DND-41 (cell line): Measurements from ENCODE around the gene SEMA3E.
"Not testable (repeated sequence)": the region's sequence is repeated elsewhere in the genome, so short reads cannot be mapped to it uniquely, and the experiment has no call there.

Experiments
- ATAC-seq: fragments of 200-7000 bp; cut with Tn5 transposase; 3 replicates; pipeline ENCODE4 v1.9.1; 2021; ENCODE audit warnings: low read depth; ENCODE audit not compliant: insufficient read depth
- DNase-seq: peaks from one replicate; pipeline ENCODE4 v3.0.0-alpha.2; 2020
- H2AFZ ChIP-seq: 2 replicates; pipeline ENCODE4 v1.6.0; 2012; ENCODE audit warnings: low read depth, low read length
- H3K27ac ChIP-seq: 2 replicates; pipeline ENCODE4 v1.5.1; 2012; ENCODE audit warnings: low read length, inconsistent platforms
- H3K27me3 ChIP-seq: fragments of 200-600 bp; sonication (generic); 2 replicates; pipeline ENCODE4 v1.6.0; 2012; ENCODE audit warnings: low read length, mild to moderate bottlenecking, inconsistent platforms; ENCODE audit not compliant: insufficient read depth, poor library complexity
- H3K36me3 ChIP-seq: 2 replicates; pipeline ENCODE4 v1.5.1; 2012; ENCODE audit warnings: low read length, inconsistent platforms; ENCODE audit not compliant: insufficient read depth
- H3K4me1 ChIP-seq: 2 replicates; pipeline ENCODE4 v1.5.1; 2012; ENCODE audit warnings: mild to moderate bottlenecking, low read length; ENCODE audit not compliant: insufficient read depth
- H3K4me2 ChIP-seq: 2 replicates; pipeline ENCODE4 v1.6.0; 2012; ENCODE audit warnings: mild to moderate bottlenecking, moderate library complexity, low read length, inconsistent platforms; ENCODE audit not compliant: insufficient read depth
- H3K4me3 ChIP-seq, 2 experiments: fragments of 200-600 bp in 1 of 2; shearing (Covaris generic) in 1 of 2; 2 replicates each; pipeline ENCODE4 v1.5.1; 2012 to 2016; ENCODE audit warnings: inconsistent platforms in 2 of 2, low read length in 2 of 2, mild to moderate bottlenecking in 2 of 2, low read depth in 1 of 2, moderate library complexity in 1 of 2
- H3K79me2 ChIP-seq: 2 replicates; pipeline ENCODE4 v1.6.0; 2012; ENCODE audit warnings: low read length, inconsistent platforms; ENCODE audit not compliant: insufficient read depth
- H3K9ac ChIP-seq: 2 replicates; pipeline ENCODE4 v1.6.0; 2012; ENCODE audit warnings: low read depth, mild to moderate bottlenecking, inconsistent platforms, low read length, moderate library complexity
- H3K9me3 ChIP-seq: 2 replicates; pipeline ENCODE4 v1.5.1; 2012; ENCODE audit warnings: low read length, moderate library complexity, mild to moderate bottlenecking, inconsistent platforms; ENCODE audit not compliant: insufficient read depth, severe bottlenecking
- H4K20me1 ChIP-seq: 2 replicates; pipeline ENCODE4 v1.6.0; 2012; ENCODE audit warnings: low read length; ENCODE audit not compliant: insufficient read depth
- CTCF ChIP-seq: IDR thresholded peaks from 2 replicates; pipeline ENCODE4 v1.5.1; 2012; ENCODE audit warnings: borderline replicate concordance, low read length, moderate library complexity, mild to moderate bottlenecking; ENCODE audit not compliant: poor library complexity, severe bottlenecking; ENCODE audit errors: extremely low read depth
- EZH2 ChIP-seq: IDR thresholded peaks from 3 replicates; pipeline ENCODE4 v1.6.1; 2012; ENCODE audit warnings: borderline replicate concordance, low read depth, mild to moderate bottlenecking, moderate library complexity, low read length, inconsistent platforms; ENCODE audit not compliant: severe bottlenecking

Gene SEMA3E

GRCh38 chr7:83677180-83677866 lies 28.4 kb upstream of the SEMA3E start:
- Histone ChIP-seq H3K27ac (no peak overlapping the region), H3K9ac (no peak overlapping the region), H3K4me2 (no peak overlapping the region), H3K79me2 (no peaks in the 10 kb centered on the region), H3K9me3 (no peaks in the 10 kb centered on the region), H4K20me1 (no peaks in the 10 kb centered on the region), H2AFZ (no peak overlapping the region), H3K4me1 (no peaks in the 10 kb centered on the region), H3K4me3 (no peak overlapping the region), H3K27me3 (no peaks in the 10 kb centered on the region), H3K36me3 (no peaks in the 10 kb centered on the region)
- DNase-seq (no peak), ATAC-seq (no peak)
- no peak for TF ChIP-seq EZH2
- no peak for TF ChIP-seq CTCF

GRCh38 chr7:83673291-83673690 lies 24.4 kb upstream of the SEMA3E start:
- ATAC-seq, H4K20me1 ChIP-seq, H3K4me2 ChIP-seq, H3K79me2 ChIP-seq, H3K4me1 ChIP-seq, H3K9me3 ChIP-seq, H3K9ac ChIP-seq, H3K27me3 ChIP-seq, DNase-seq, H3K36me3 ChIP-seq, H3K4me3 ChIP-seq, H3K27ac ChIP-seq, H2AFZ ChIP-seq: not testable (repeated sequence)

- Histone ChIP-seq H2AFZ (no peak overlapping the region), H3K9me3 (no peaks in the 10 kb centered on the region), H3K4me1 (no peaks in the 10 kb centered on the region), H3K4me2 (no peak overlapping the region), H3K79me2 (no peaks in the 10 kb centered on the region), H4K20me1 (no peaks in the 10 kb centered on the region), H3K4me3 (no peak overlapping the region), H3K36me3 (no peaks in the 10 kb centered on the region), H3K27ac (no peak overlapping the region), H3K9ac (no peak overlapping the region), H3K27me3 (no peaks in the 10 kb centered on the region)
- no peak for DNase-seq
- no peak for ATAC-seq
- TF ChIP-seq CTCF (no peak), EZH2 (no peak)
Measured at GRCh38 chr7:83672157-83672556, 23.2 kb upstream of the SEMA3E start.

- TF ChIP-seq CTCF = no peak
- TF ChIP-seq EZH2 = no peak
- H3K4me2 ChIP-seq = no peak overlapping the region
- H2AFZ ChIP-seq = no peak overlapping the region
- H4K20me1 ChIP-seq = no peaks in the 10 kb centered on the region
- no peak for ATAC-seq
- no peaks in the 10 kb centered on the region for H3K36me3 ChIP-seq
- no peak overlapping the region for H3K27ac ChIP-seq
- H3K27me3 ChIP-seq = no peaks in the 10 kb centered on the region
- no peaks in the 10 kb centered on the region for H3K9me3 ChIP-seq
- H3K4me1 ChIP-seq = no peaks in the 10 kb centered on the region
- no peaks in the 10 kb centered on the region for H3K79me2 ChIP-seq
- H3K4me3 ChIP-seq = no peak overlapping the region
- no peak overlapping the region for H3K9ac ChIP-seq
- no peak for DNase-seq
Measured at GRCh38 chr7:83663131-83663530, 14.2 kb upstream of the SEMA3E start.
